ENCODE data around the gene ARHGAP1.
"Not testable (repeated sequence)": the region's sequence is repeated elsewhere in the genome, so short reads cannot be mapped to it uniquely, and the experiment has no call there.

ARHGAP1 gene

GRCh38 chr11:46723359-46723680 is 22.9 kb upstream of the ARHGAP1 start:
- DNase-seq (ENCODE audit: low spot score): no peak

GRCh38 chr11:46722566-46723358 is 22.3 kb upstream of the ARHGAP1 start:
- DNase-seq (ENCODE audit: low spot score): no peak

- DNase-seq (ENCODE audit: low spot score): no peak
Measured at GRCh38 chr11:46721286-46721685, 20.9 kb upstream of the ARHGAP1 start.

- no peak for DNase-seq (ENCODE audit: low spot score)
Measured at GRCh38 chr11:46719543-46720218, 19.3 kb upstream of the ARHGAP1 start.

- no peak for DNase-seq (ENCODE audit: low spot score)
Measured at GRCh38 chr11:46719048-46719542, 18.7 kb upstream of the ARHGAP1 start, which contains the start of gene F2. TSS of gene F2 (plus strand) at chr11:46719213. CDS start at chr11:46719236, 23 bp downstream.

- DNase-seq (ENCODE audit: low spot score): no peak
Measured at GRCh38 chr11:46718155-46719019, 18.0 kb upstream of the ARHGAP1 start.

- DNase-seq (ENCODE audit: low spot score): not testable (repeated sequence)
Measured at GRCh38 chr11:46717825-46718154, 17.4 kb upstream of the ARHGAP1 start.

GRCh38 chr11:46712874-46713576 is 12.6 kb upstream of the ARHGAP1 start:
- no peak for DNase-seq (ENCODE audit: low spot score)

GRCh38 chr11:46711303-46711702 is 10.9 kb upstream of the ARHGAP1 start:
- no peak for DNase-seq (ENCODE audit: low spot score)

- DNase-seq (ENCODE audit: low spot score): peak; percentile 93
Measured at GRCh38 chr11:46710821-46711269, 10.4 kb upstream of the ARHGAP1 start.

- DNase-seq (ENCODE audit: low spot score): not testable (repeated sequence)
Measured at GRCh38 chr11:46709351-46709750, 8.9 kb upstream of the ARHGAP1 start.

- DNase-seq (ENCODE audit: low spot score): no peak
Measured at GRCh38 chr11:46706886-46707285, 6.5 kb upstream of the ARHGAP1 start.

GRCh38 chr11:46705070-46705688 is 4.8 kb upstream of the ARHGAP1 start:
- DNase-seq (ENCODE audit: low spot score): no peak

GRCh38 chr11:46701078-46701654 is 747 bp upstream of the ARHGAP1 start:
- DNase-seq (ENCODE audit: low spot score): no peak

- no peak for DNase-seq (ENCODE audit: low spot score)
Measured at GRCh38 chr11:46698597-46698996, 1.8 kb downstream of the ARHGAP1 start.

GRCh38 chr11:46697723-46698122 is 2.7 kb downstream of the ARHGAP1 start:
- DNase-seq (ENCODE audit: low spot score): no peak

GRCh38 chr11:46697303-46697702 is 3.1 kb downstream of the ARHGAP1 start:
- no peak for DNase-seq (ENCODE audit: low spot score)

- no peak for DNase-seq (ENCODE audit: low spot score)
Measured at GRCh38 chr11:46696212-46696558, 4.2 kb downstream of the ARHGAP1 start.

GRCh38 chr11:46695345-46696211 is 4.8 kb downstream of the ARHGAP1 start:
- DNase-seq (ENCODE audit: low spot score): no peak

- DNase-seq (ENCODE audit: low spot score): no peak
Measured at GRCh38 chr11:46694607-46695006, 5.8 kb downstream of the ARHGAP1 start.
